ENCODE results near the gene AGBL5.

DNA sequence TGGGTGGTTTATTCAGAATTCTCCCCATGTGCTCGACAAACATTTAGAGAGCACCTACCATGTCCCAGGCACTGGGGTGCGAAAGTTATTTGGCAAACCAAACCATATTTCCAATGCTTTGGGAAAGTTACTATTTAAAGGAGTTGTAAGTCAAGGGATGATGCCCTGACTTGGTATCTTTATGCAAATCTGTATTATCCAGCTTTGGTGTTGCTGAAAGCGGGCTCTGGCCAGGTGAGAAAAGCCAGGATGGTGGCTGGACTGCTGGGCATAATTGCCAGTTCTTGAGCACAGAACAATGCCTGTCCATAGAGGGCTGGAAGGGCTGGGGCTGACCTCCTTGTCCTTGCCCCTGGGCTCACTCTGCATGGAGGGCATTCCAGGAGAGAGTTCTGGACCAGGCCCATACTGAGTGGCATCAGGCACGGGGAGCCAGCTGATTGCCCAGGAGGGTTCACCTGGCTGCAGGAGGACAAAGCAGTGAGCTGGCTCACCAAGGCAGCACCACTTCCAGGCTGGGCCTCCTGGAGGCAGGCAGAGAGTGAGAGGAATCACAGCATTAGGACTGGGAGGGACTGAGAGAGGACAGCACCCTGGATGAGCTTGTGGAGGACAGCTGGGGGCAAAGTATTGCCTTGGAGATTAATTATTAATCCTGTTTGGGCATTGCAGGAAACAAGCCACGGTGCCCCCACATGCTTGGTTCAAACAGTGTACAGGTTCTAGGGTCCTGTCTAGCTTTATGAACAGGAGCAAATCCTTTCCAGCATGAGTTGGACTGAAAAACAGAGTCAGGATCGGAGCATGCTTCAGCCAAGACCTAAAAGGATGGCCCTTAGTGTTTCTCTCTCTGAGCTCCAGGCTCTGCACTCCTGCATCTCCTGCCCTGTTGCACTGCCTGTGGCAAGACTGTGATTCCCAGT, 42.2 kb downstream of the AGBL5 start:
- TF ChIP-seq, protein P1, sequence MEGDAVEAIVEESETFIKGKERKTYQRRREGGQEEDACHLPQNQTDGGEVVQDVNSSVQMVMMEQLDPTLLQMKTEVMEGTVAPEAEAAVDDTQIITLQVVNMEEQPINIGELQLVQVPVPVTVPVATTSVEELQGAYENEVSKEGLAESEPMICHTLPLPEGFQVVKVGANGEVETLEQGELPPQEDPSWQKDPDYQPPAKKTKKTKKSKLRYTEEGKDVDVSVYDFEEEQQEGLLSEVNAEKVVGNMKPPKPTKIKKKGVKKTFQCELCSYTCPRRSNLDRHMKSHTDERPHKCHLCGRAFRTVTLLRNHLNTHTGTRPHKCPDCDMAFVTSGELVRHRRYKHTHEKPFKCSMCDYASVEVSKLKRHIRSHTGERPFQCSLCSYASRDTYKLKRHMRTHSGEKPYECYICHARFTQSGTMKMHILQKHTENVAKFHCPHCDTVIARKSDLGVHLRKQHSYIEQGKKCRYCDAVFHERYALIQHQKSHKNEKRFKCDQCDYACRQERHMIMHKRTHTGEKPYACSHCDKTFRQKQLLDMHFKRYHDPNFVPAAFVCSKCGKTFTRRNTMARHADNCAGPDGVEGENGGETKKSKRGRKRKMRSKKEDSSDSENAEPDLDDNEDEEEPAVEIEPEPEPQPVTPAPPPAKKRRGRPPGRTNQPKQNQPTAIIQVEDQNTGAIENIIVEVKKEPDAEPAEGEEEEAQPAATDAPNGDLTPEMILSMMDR (IDR thresholded peaks at IDR 0.05), result no peak
- TF ChIP-seq POLR2A (IDR thresholded peaks at IDR 0.05) (no peak), EP300 (IDR thresholded peaks at IDR 0.05) (no peak)
